H1 (cell line): ENCODE results near the gene CACNG7. TPM values are rescaled to one million over a fixed set of nuclear protein-coding genes. Genes with fewer than 3 reads are reported as not detected.
A peak's percentile ranks its signal among the peaks of the same experiment; 100 is the strongest.

ENCODE experiments used
- CTCF ChIA-PET: fragments of 300-600 bp; sonication (Branson Sonifier 250); formaldehyde crosslinking; loops from one replicate; lab custom pipeline; 2021; ENCODE audit not compliant: partially characterized antibody; lab: Charles Lee
- POLR2A ChIA-PET: fragments of 300-600 bp; sonication (Branson Sonifier 250); formaldehyde crosslinking; loops from one replicate; lab custom pipeline; 2021; ENCODE audit warnings: inconsistent platforms; ENCODE audit not compliant: partially characterized antibody; lab: Charles Lee
- DNase-seq, 2 experiments: peaks; one replicate each; pipeline versions ENCODE4 v3.0.0 to v3.0.0-alpha.2; 2010 to 2022; ENCODE audit warnings: low spot score in 2 of 2, low read depth in 1 of 2, mixed read lengths in 1 of 2
- FAIRE-seq: peaks from 2 replicates; lab custom pipeline; 2011; peaks lifted over from hg19 to GRCh38; lab: Jason Lieb, UNC
- H2AFZ ChIP-seq: 2 replicates; pipeline ENCODE4 v1.8.1; 2012; ENCODE audit warnings: low read length, inconsistent platforms
- H2AK5ac ChIP-seq: 2 replicates; pipeline ENCODE4 v1.6.1; 2013; ENCODE audit warnings: low read depth, low read length
- H2BK120ac ChIP-seq: replicated peaks from 2 replicates; pipeline ENCODE3; 2013; ENCODE audit warnings: low read depth, low read length, inconsistent platforms
- H2BK12ac ChIP-seq: 2 replicates; pipeline ENCODE4 v1.6.1; 2013; ENCODE audit warnings: low read depth, low read length
- H2BK15ac ChIP-seq: 2 replicates; pipeline ENCODE4 v1.6.1; 2013; ENCODE audit warnings: low read length
- H2BK20ac ChIP-seq: 2 replicates; pipeline ENCODE4 v1.6.1; 2013; ENCODE audit warnings: low read length
- H2BK5ac ChIP-seq: 2 replicates; pipeline ENCODE4 v1.6.1; 2013; ENCODE audit warnings: low read depth, low read length
- H3K14ac ChIP-seq: 2 replicates; pipeline ENCODE4 v1.6.1; 2013; ENCODE audit warnings: inconsistent platforms; ENCODE audit not compliant: insufficient read length
- H3K18ac ChIP-seq: 2 replicates; pipeline ENCODE4 v1.6.1; 2013; ENCODE audit warnings: low read length; ENCODE audit errors: extremely low read depth
- H3K23ac ChIP-seq: 2 replicates; pipeline ENCODE4 v1.6.1; 2013; ENCODE audit warnings: inconsistent platforms; ENCODE audit not compliant: insufficient read length
- H3K23me2 ChIP-seq: 2 replicates; pipeline ENCODE4 v1.6.1; 2013; ENCODE audit warnings: low read depth, low read length
- H3K27ac ChIP-seq: 2 replicates; pipeline ENCODE4 v1.6.1; 2011; ENCODE audit warnings: low read depth, low read length, inconsistent platforms
- H3K27me3 ChIP-seq, 4 experiments: replicated peaks in 1 of 4; 1 replicate in 1 of 4; 2 replicates in 3 of 4; pipeline versions ENCODE4 v1.6.1 to v1.8.1; 2011 to 2013; ENCODE audit warnings: low read length in 3 of 4, mild to moderate bottlenecking in 3 of 4, inconsistent platforms in 2 of 4, mixed read lengths in 2 of 4, moderate library complexity in 1 of 4; ENCODE audit not compliant: control insufficient read depth in 3 of 4, insufficient read depth in 3 of 4; ENCODE audit errors: extremely low read depth in 1 of 4
- H3K36me3 ChIP-seq, 4 experiments: 2 replicates each; pipeline versions ENCODE4 v1.6.1 to v1.8.1; 2011 to 2013; ENCODE audit warnings: mild to moderate bottlenecking in 4 of 4, low read length in 3 of 4, moderate library complexity in 2 of 4, control low read depth in 1 of 4, inconsistent platforms in 1 of 4; ENCODE audit not compliant: insufficient read depth in 4 of 4, control insufficient read depth in 2 of 4
- H3K4ac ChIP-seq: replicated peaks from 2 replicates; pipeline ENCODE3; 2013; ENCODE audit warnings: low read length, low read depth, mixed read lengths, inconsistent platforms; ENCODE audit not compliant: insufficient read length
- H3K4me1 ChIP-seq, 4 experiments: replicated peaks in 1 of 4; 1 replicate in 1 of 4; 2 replicates in 3 of 4; pipeline versions ENCODE4 v1.6.1 to v1.8.1; 2011 to 2013; ENCODE audit warnings: low read length in 3 of 4, inconsistent platforms in 2 of 4, mixed read lengths in 1 of 4; ENCODE audit not compliant: insufficient read depth in 4 of 4, control insufficient read depth in 3 of 4
- H3K4me2 ChIP-seq, 2 experiments: 2 replicates each; pipeline versions ENCODE4 v1.6.1 to v1.8.1; 2011 to 2013; ENCODE audit warnings: low read depth in 2 of 2, low read length in 2 of 2, control low read depth in 1 of 2, inconsistent platforms in 1 of 2, mild to moderate bottlenecking in 1 of 2; ENCODE audit not compliant: insufficient read depth in 1 of 2
- H3K4me3 ChIP-seq, 4 experiments: fragments of 200-600, 300-600 bp in 1 of 4; sonication (generic), shearing (Covaris generic), sonication (Bioruptor Twin) in 1 of 4; 2 replicates each; pipeline versions ENCODE4 v1.5.1 to v1.8.1; 2011 to 2016; ENCODE audit warnings: low read length in 4 of 4, low read depth in 3 of 4, control low read depth in 2 of 4, inconsistent platforms in 2 of 4, mild to moderate bottlenecking in 2 of 4, mixed read lengths in 1 of 4, moderate library complexity in 1 of 4; ENCODE audit not compliant: insufficient read depth in 2 of 4; ENCODE audit errors: extremely low read depth in 1 of 4
- H3K56ac ChIP-seq: replicated peaks from 2 replicates; pipeline ENCODE3; 2013; ENCODE audit warnings: low read depth, mild to moderate bottlenecking, mixed read lengths, low read length, inconsistent platforms; ENCODE audit not compliant: insufficient read length
- H3K79me1 ChIP-seq: 2 replicates; pipeline ENCODE4 v1.6.1; 2013; ENCODE audit warnings: low read depth, low read length, control low read depth
- H3K79me2 ChIP-seq, 2 experiments: 2 replicates each; pipeline versions ENCODE4 v1.6.1 to v1.8.1; 2012 to 2013; ENCODE audit warnings: low read length in 2 of 2, mild to moderate bottlenecking in 2 of 2, inconsistent platforms in 1 of 2; ENCODE audit not compliant: insufficient read depth in 2 of 2, control insufficient read depth in 1 of 2
- H3K9ac ChIP-seq, 4 experiments: replicated peaks in 1 of 4; 1 replicate in 1 of 4; 2 replicates in 3 of 4; pipeline versions ENCODE4 v1.6.1 to v1.8.1; 2011 to 2013; ENCODE audit warnings: low read depth in 3 of 4, low read length in 3 of 4, control low read depth in 2 of 4, mild to moderate bottlenecking in 2 of 4, moderate library complexity in 2 of 4, inconsistent platforms in 1 of 4; ENCODE audit errors: extremely low read depth in 1 of 4
- H3K9me3 ChIP-seq, 2 experiments: 2 replicates each; pipeline versions ENCODE4 v1.6.1 to v1.8.1; 2012 to 2013; ENCODE audit warnings: mild to moderate bottlenecking in 2 of 2, moderate library complexity in 2 of 2, control low read depth in 1 of 2, inconsistent platforms in 1 of 2, low read depth in 1 of 2, low read length in 1 of 2, mixed read lengths in 1 of 2; ENCODE audit not compliant: insufficient read depth in 2 of 2
- H4K20me1 ChIP-seq, 2 experiments: replicated peaks in 1 of 2; 2 replicates each; pipeline versions ENCODE3 to v1.8.1; 2011 to 2013; ENCODE audit warnings: inconsistent platforms in 2 of 2, low read length in 2 of 2, mild to moderate bottlenecking in 1 of 2; ENCODE audit not compliant: insufficient read depth in 2 of 2, control insufficient read depth in 1 of 2
- H4K5ac ChIP-seq: 2 replicates; pipeline ENCODE4 v1.6.1; 2013; ENCODE audit warnings: low read length, low read depth, mixed read lengths, inconsistent platforms; ENCODE audit not compliant: insufficient read length
- H4K8ac ChIP-seq: 2 replicates; pipeline ENCODE4 v1.8.0; 2013; ENCODE audit warnings: mild to moderate bottlenecking, moderate library complexity, low read length, inconsistent platforms; ENCODE audit not compliant: insufficient read depth; ENCODE audit errors: extremely low read depth
- H4K91ac ChIP-seq: replicated peaks from 2 replicates; pipeline ENCODE3; 2013; ENCODE audit warnings: low read length, mixed read lengths, inconsistent platforms; ENCODE audit not compliant: insufficient read length
- BRCA1 ChIP-seq: IDR thresholded peaks from 2 replicates; pipeline ENCODE4 v1.6.1; 2012; ENCODE audit warnings: low read depth, low read length, improper control_type of control experiment
- CREB1 ChIP-seq: IDR thresholded peaks from 2 replicates; pipeline ENCODE4 v1.6.1; 2012; ENCODE audit warnings: inconsistent platforms
- EGR1 ChIP-seq: IDR thresholded peaks from 2 replicates; pipeline ENCODE4 v1.6.1; 2011; ENCODE audit warnings: low read depth, low read length, borderline replicate concordance
- POLR2A ChIP-seq, 2 experiments: IDR thresholded peaks; 1 replicate in 1 of 2; 2 replicates in 1 of 2; pipeline ENCODE4 v1.6.1; 2011; ENCODE audit warnings: low read depth in 2 of 2, low read length in 2 of 2, mild to moderate bottlenecking in 2 of 2; ENCODE audit errors: control extremely low read depth in 1 of 2
- POLR2AphosphoS5 ChIP-seq: IDR thresholded peaks from 2 replicates; pipeline ENCODE4 v1.6.1; 2011; ENCODE audit warnings: low read depth, low read length
- RFX5 ChIP-seq: IDR thresholded peaks from 2 replicates; pipeline ENCODE4 v1.6.1; 2011; ENCODE audit warnings: low read depth, low read length, improper control_type of control experiment, borderline replicate concordance
- SP1 ChIP-seq: IDR thresholded peaks from 2 replicates; pipeline ENCODE4 v1.6.1; 2011; ENCODE audit warnings: low read depth, low read length
- SP4 ChIP-seq: IDR thresholded peaks from 2 replicates; pipeline ENCODE4 v1.6.1; 2012; ENCODE audit warnings: low read length, inconsistent platforms
- TAF1 ChIP-seq: IDR thresholded peaks from 2 replicates; pipeline ENCODE4 v1.6.1; 2011; ENCODE audit warnings: mild to moderate bottlenecking, low read depth, low read length
- TAF7 ChIP-seq: optimal IDR thresholded peaks from 2 replicates; pipeline ENCODE3; 2011; ENCODE audit warnings: low read depth, mild to moderate bottlenecking, inconsistent platforms, low read length, moderate library complexity, borderline replicate concordance
- TCF12 ChIP-seq: IDR thresholded peaks from 2 replicates; pipeline ENCODE4 v1.6.1; 2011; ENCODE audit warnings: low read depth, mild to moderate bottlenecking, low read length
- WGBS, 2 experiments: shearing (Covaris generic) in 1 of 2; methylation state at CpG; one replicate each; pipeline versions ENCODE4 v1.1.6 to v1.1.7; 2013 to 2015; ENCODE audit warnings: low lambda C conversion rate in 2 of 2, mixed read lengths in 2 of 2, inconsistent platforms in 1 of 2, low coverage in 1 of 2, missing lambda C conversion rate in 1 of 2; ENCODE audit not compliant: insufficient replicate concordance in 2 of 2, insufficient coverage in 1 of 2, insufficient read length in 1 of 2; ENCODE audit errors: extremely low coverage in 1 of 2, missing lambda C conversion rate in 1 of 2; 5-methylcytosine and 5-hydroxymethylcytosine counted together
- polyA plus RNA-seq, 7 experiments: library from polyadenylated mRNA; depleted of rRNA in 3 of 7; stranded (reverse) in 5 of 7; unstranded in 2 of 7; fragments of >200 nt in 5 of 7; fragments of 200-250 nt in 2 of 7; gene quantifications; 1 replicate in 5 of 7; 2 replicates in 1 of 7; 4 replicates in 1 of 7; pipeline versions ENCODE4 v1.2.1 to v1.2.3, GENCODE V29; 2011 to 2013; ENCODE audit warnings: missing spikeins in 2 of 7, mixed read lengths in 2 of 7
- total RNA-seq: library from RNA; stranded (reverse); fragmentation: NEBNext Ultra II Directional; extraction: Animal tissue kit (Norgen Biotek cat#: 25700); gene quantifications from 2 replicates; pipeline ENCODE4 v1.2.1, GENCODE V29; 2021

The CACNG7 gene
- total and polyA plus RNA-seq, 2 of the 8 experiments (the other 6 are each of a cell fraction or from before 2014, with no cell fraction given): 28.9 to 69.8 TPM

- Histone ChIP-seq H3K18ac (peak within 1 kb of the TSS; percentile 78), H2AFZ (no peak within 1 kb of the TSS), H2BK12ac (peak within 1 kb of the TSS; percentile 99), H4K91ac (no peak within 1 kb of the TSS), H3K4me1 (peaks cover 0 to 13% (median 8%) of the 10 kb centered on the region in 4 experiments; a peak in 6 of 7 replicates), H2BK5ac (peak within 1 kb of the TSS; percentile 99), H3K36me3 (peaks cover 0 to under 1% (median 0%) of the 10 kb centered on the region in 4 experiments; a peak in 3 of 8 replicates), H3K9me3 (no peaks in the 10 kb centered on the region), H3K79me1 (peaks cover 6% of the 10 kb centered on the region; the same call in 1 of the 2 replicates), H3K4me3 (peak within 1 kb of the TSS; percentile 69 to 94 (median 79)), H3K27ac (peak within 1 kb of the TSS; percentile 96), H4K5ac (peak within 1 kb of the TSS; percentile 78), H3K4ac (peak within 1 kb of the TSS; percentile 96), H4K20me1 (peaks cover 4% of the 10 kb centered on the region in 2 experiments), H2BK120ac (peak within 1 kb of the TSS; percentile 75), H4K8ac (peak within 1 kb of the TSS; percentile 97; the same call in 1 of the 2 replicates), H3K79me2 (peaks cover 0 to 15% of the 10 kb centered on the region in 2 experiments; a peak in 1 of 4 replicates), H3K4me2 (peak within 1 kb of the TSS; percentile 87 to 94), H2AK5ac (peak within 1 kb of the TSS; percentile 59; the same call in 1 of the 2 replicates), H2BK15ac (no peak within 1 kb of the TSS; the same call in 1 of the 2 replicates), H3K23ac (no peak within 1 kb of the TSS), H2BK20ac (no peak within 1 kb of the TSS), H3K56ac (peak within 1 kb of the TSS; percentile 79), H3K9ac (peak within 1 kb of the TSS; percentile 88 to 95 (median 92)), H3K14ac (no peak within 1 kb of the TSS), H3K27me3 (no peaks in the 10 kb centered on the region), H3K23me2 (peaks cover 16% of the 10 kb centered on the region; the same call in 1 of the 2 replicates)
- DNase-seq (peak; percentile 96 to 100), FAIRE-seq (peak; percentile 7)
- 4% methylated on average over 15 of the region's 37 CpGs; no CpG with 5 or more reads in 1 of the 2 experiments for WGBS, 2 experiments
- POLR2A ChIA-PET: interaction anchor here (0.6 to 7.1 kb wide), 38 partner anchors 10 to 334 kb away, joined by 3 to 137 read pairs (median 4); partner anchors contain the start of genes CNOT3, PRKCG, PRPF31 and RPS9
- CTCF ChIA-PET: interaction anchor here (0.7 to 5.1 kb wide), 12 partner anchors 10 to 158 kb away, joined by 3 to 23 read pairs (median 4); partner anchors contain the start of gene PRKCG
- TF ChIP-seq TAF1: peak; percentile 89
- TF ChIP-seq BRCA1: no peak
- TF ChIP-seq POLR2A (IDR thresholded peaks at IDR 0.05; ENCODE audit: control extremely low read depth in 1 of 2, low read depth in 2 of 2, low read length in 2 of 2): peak in 1 of 2 experiments; percentile 72; a peak in 2 of 3 replicates
- peak; percentile 81 for TF ChIP-seq SP1
- no peak; the same call in 1 of the 2 replicates for TF ChIP-seq SP4
- TF ChIP-seq EGR1: peak; percentile 64; the same call in 1 of the 2 replicates
- peak; percentile 96 for TF ChIP-seq TAF7
- peak; percentile 70; the same call in 1 of the 2 replicates for TF ChIP-seq CREB1
- peak; percentile 68 for TF ChIP-seq POLR2AphosphoS5
- TF ChIP-seq RFX5: peak; percentile 40; the same call in 1 of the 2 replicates
- TF ChIP-seq TCF12: peak; percentile 90
Measured at GRCh38 chr19:53867225-53868090, 41.6 kb upstream of the CACNG7 start, which contains the start of gene MYADM. Gene MYADM (plus strand): TSS chr19:53867883. CDS start chr19:53873530, 5,647 bp downstream.
